SU-DHL-6 (cell line): ENCODE data around the gene POFUT2.

Experiments used
- EZH2phosphoT487 ChIP-seq: fragments of 200-600 bp; sonication (generic), shearing (Covaris generic); conservative IDR thresholded peaks from 2 replicates; pipeline ENCODE4 v1.6.1; 2018; ENCODE audit warnings: mild to moderate bottlenecking, antibody characterized with exemption, low read length, moderate library complexity, mixed read lengths
- TF ChIP-seq, protein P1 (sequence below): fragments of 200-600 bp; sonication (generic); IDR thresholded peaks from one replicate; pipeline ENCODE4 v1.5.1; 2017; ENCODE audit warnings: antibody characterized with exemption, mild to moderate bottlenecking, low read length, moderate library complexity; ENCODE audit not compliant: insufficient read depth, poor library complexity, severe bottlenecking

- TF ChIP-seq, protein P1, sequence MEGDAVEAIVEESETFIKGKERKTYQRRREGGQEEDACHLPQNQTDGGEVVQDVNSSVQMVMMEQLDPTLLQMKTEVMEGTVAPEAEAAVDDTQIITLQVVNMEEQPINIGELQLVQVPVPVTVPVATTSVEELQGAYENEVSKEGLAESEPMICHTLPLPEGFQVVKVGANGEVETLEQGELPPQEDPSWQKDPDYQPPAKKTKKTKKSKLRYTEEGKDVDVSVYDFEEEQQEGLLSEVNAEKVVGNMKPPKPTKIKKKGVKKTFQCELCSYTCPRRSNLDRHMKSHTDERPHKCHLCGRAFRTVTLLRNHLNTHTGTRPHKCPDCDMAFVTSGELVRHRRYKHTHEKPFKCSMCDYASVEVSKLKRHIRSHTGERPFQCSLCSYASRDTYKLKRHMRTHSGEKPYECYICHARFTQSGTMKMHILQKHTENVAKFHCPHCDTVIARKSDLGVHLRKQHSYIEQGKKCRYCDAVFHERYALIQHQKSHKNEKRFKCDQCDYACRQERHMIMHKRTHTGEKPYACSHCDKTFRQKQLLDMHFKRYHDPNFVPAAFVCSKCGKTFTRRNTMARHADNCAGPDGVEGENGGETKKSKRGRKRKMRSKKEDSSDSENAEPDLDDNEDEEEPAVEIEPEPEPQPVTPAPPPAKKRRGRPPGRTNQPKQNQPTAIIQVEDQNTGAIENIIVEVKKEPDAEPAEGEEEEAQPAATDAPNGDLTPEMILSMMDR: no peak
- no peak for TF ChIP-seq EZH2phosphoT487
Observed at GRCh38 chr21:45262616-45263015, 25.1 kb downstream of the POFUT2 start.
